Right atrium auricular region (tissue), 2 donors: ENCODE data around the gene GPR107. TPM values are rescaled to one million over a fixed set of nuclear protein-coding genes. Genes with fewer than 3 reads are reported as not detected.

Source experiments
- DNase-seq: peaks from one replicate; pipeline ENCODE4 v3.0.0-alpha.2; 2019; ENCODE audit warnings: low spot score
- H3K27ac ChIP-seq, 2 donors: fragments of 200-600 bp; sonication (generic); 1 replicate in 1 of 2; 2 replicates in 1 of 2; pipeline ENCODE4 v1.5.1; 2016 to 2019
- H3K27me3 ChIP-seq, 2 donors: fragments of 200-600 bp; sonication (generic); one replicate each; pipeline versions ENCODE4 v1.5.1 to v1.6.0; 2017 to 2019
- H3K36me3 ChIP-seq: fragments of 200-600 bp; sonication (generic); one replicate; pipeline ENCODE4 v1.5.1; 2016
- H3K4me1 ChIP-seq, 2 donors: fragments of 200-600 bp; sonication (generic); one replicate each; pipeline versions ENCODE4 v1.5.1 to v1.6.0; 2017 to 2019
- H3K4me3 ChIP-seq, 2 donors: fragments of 200-600 bp; sonication (generic); 1 replicate in 1 of 2; 2 replicates in 1 of 2; pipeline ENCODE4 v1.5.1; 2017 to 2019; ENCODE audit warnings: mild to moderate bottlenecking in 1 of 2, moderate library complexity in 1 of 2
- H3K9me3 ChIP-seq, 2 donors: fragments of 200-600 bp; sonication (generic); one replicate each; pipeline ENCODE4 v1.5.1; 2019
- total RNA-seq, 2 donors: library from RNA; depleted of rRNA; stranded (reverse); fragments of >200 nt; gene quantifications; one replicate each; pipeline ENCODE4 v1.1.0, GENCODE V29; 2016
- TF ChIP-seq, protein P1 (sequence below), 2 donors: fragments of 200-600 bp; sonication (generic); IDR thresholded peaks; one replicate each; pipeline ENCODE4 v1.5.1; 2019; ENCODE audit warnings: antibody characterized with exemption in 2 of 2

GPR107 gene
- total RNA-seq, 2 donors from 2014 or later: 16.2 to 16.9 TPM

- Histone ChIP-seq H3K36me3 (no peaks in the 10 kb centered on the region), H3K27me3 (no peaks in the 10 kb centered on the region), H3K27ac (no peak overlapping the region), H3K9me3 (no peaks in the 10 kb centered on the region), H3K4me3 (no peak overlapping the region), H3K4me1 (peaks cover 0 to 39% of the 10 kb centered on the region in 2 donors)
- no peak for DNase-seq
- TF ChIP-seq, protein P1, sequence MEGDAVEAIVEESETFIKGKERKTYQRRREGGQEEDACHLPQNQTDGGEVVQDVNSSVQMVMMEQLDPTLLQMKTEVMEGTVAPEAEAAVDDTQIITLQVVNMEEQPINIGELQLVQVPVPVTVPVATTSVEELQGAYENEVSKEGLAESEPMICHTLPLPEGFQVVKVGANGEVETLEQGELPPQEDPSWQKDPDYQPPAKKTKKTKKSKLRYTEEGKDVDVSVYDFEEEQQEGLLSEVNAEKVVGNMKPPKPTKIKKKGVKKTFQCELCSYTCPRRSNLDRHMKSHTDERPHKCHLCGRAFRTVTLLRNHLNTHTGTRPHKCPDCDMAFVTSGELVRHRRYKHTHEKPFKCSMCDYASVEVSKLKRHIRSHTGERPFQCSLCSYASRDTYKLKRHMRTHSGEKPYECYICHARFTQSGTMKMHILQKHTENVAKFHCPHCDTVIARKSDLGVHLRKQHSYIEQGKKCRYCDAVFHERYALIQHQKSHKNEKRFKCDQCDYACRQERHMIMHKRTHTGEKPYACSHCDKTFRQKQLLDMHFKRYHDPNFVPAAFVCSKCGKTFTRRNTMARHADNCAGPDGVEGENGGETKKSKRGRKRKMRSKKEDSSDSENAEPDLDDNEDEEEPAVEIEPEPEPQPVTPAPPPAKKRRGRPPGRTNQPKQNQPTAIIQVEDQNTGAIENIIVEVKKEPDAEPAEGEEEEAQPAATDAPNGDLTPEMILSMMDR (IDR thresholded peaks at IDR 0.05): no peak
Observed at GRCh38 chr9:130034570-130034969, 19.1 kb upstream of the GPR107 start.

- peak overlapping the region in 1 of 2 donors; percentile 23 for H3K27ac ChIP-seq
- no peak overlapping the region for H3K4me3 ChIP-seq
- TF ChIP-seq, protein P1 (IDR thresholded peaks at IDR 0.05): no peak
- no peaks in the 10 kb centered on the region for H3K36me3 ChIP-seq
- no peak for DNase-seq
- no peaks in the 10 kb centered on the region for H3K9me3 ChIP-seq
- peaks cover 0 to 30% of the 10 kb centered on the region in 2 donors for H3K4me1 ChIP-seq
- no peaks in the 10 kb centered on the region for H3K27me3 ChIP-seq
Observed at GRCh38 chr9:130036099-130036498, 17.6 kb upstream of the GPR107 start.

- H3K27ac ChIP-seq: no peak overlapping the region
- H3K4me1 ChIP-seq: peaks cover 0 to 37% of the 10 kb centered on the region in 2 donors
- H3K36me3 ChIP-seq: no peaks in the 10 kb centered on the region
- DNase-seq: peak; percentile 49
- no peaks in the 10 kb centered on the region for H3K27me3 ChIP-seq
- H3K9me3 ChIP-seq: no peaks in the 10 kb centered on the region
- TF ChIP-seq, protein P1 (IDR thresholded peaks at IDR 0.05): no peak
- H3K4me3 ChIP-seq: no peak overlapping the region
Observed at GRCh38 chr9:130039528-130040147, 14.1 kb upstream of the GPR107 start.

DNA sequence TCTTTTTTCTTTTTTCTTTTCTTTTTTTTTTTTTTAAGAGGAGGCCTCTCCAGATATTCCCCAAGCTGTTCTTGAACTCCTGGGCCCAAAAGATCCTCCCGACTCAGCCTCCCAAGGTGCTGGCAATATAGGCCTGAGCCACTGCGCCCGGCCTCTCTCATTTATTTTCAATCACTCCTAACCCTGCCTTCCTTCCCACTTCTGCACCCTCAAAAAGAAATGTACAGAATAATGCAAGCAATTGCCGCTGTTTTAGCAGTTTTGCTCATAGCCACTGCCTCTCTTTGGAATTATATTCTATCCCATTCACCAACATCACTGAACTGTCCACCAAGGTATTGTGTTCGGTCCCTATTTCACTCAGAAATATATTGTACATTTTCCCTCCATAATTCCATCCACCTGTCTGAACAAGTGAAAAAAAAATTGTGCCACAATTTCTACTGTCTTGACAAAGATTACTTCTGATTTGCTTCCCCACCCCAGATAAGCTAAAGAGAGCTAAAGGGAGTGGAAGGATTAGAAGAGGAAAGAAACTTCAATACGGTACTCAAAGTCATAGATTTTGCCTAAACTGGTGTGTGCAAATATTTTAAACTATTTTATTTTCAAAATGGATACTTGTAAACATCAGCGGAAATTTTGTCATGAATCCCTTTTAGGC is 12.6 kb upstream of the GPR107 start:
- Histone ChIP-seq H3K9me3 (no peaks in the 10 kb centered on the region), H3K36me3 (no peaks in the 10 kb centered on the region), H3K4me3 (peak overlapping the region; percentile 85 to 98), H3K4me1 (peaks cover 0 to 34% of the 10 kb centered on the region in 2 donors), H3K27ac (peak overlapping the region in 1 of 2 donors; percentile 95), H3K27me3 (no peaks in the 10 kb centered on the region)
- TF ChIP-seq, protein P1 (IDR thresholded peaks at IDR 0.05): no peak
- DNase-seq: no peak

- peak overlapping the region; percentile 85 to 98 for H3K4me3 ChIP-seq
- TF ChIP-seq, protein P1 (IDR thresholded peaks at IDR 0.05): no peak
- peak overlapping the region; percentile 84 to 95 for H3K27ac ChIP-seq
- peaks cover 0 to 28% of the 10 kb centered on the region in 2 donors for H3K4me1 ChIP-seq
- no peak for DNase-seq
- H3K9me3 ChIP-seq: no peaks in the 10 kb centered on the region
- no peaks in the 10 kb centered on the region for H3K27me3 ChIP-seq
- H3K36me3 ChIP-seq: no peaks in the 10 kb centered on the region
Observed at GRCh38 chr9:130041648-130042405, 11.9 kb upstream of the GPR107 start.
